ENCODE data around the gene MAN1A1.

The MAN1A1 gene

GRCh38 chr6:119267126-119267905, 82.2 kb downstream of the MAN1A1 start:
- DNase-seq: no peak

GRCh38 chr6:119264854-119265397, 84.6 kb downstream of the MAN1A1 start:
- no peak for DNase-seq

- DNase-seq: no peak
Observed at GRCh38 chr6:119262612-119263011, 86.9 kb downstream of the MAN1A1 start.

- DNase-seq: no peak
Observed at GRCh38 chr6:119261944-119262284, 87.6 kb downstream of the MAN1A1 start.

GRCh38 chr6:119259027-119259426, 90.5 kb downstream of the MAN1A1 start:
- no peak for DNase-seq

- DNase-seq: no peak
Observed at GRCh38 chr6:119257726-119258125, 91.8 kb downstream of the MAN1A1 start.

GRCh38 chr6:119256978-119257462, 92.5 kb downstream of the MAN1A1 start:
- DNase-seq: no peak

- DNase-seq: no peak
Observed at GRCh38 chr6:119256392-119256791, 93.2 kb downstream of the MAN1A1 start.

GRCh38 chr6:119255492-119255891, 94.1 kb downstream of the MAN1A1 start:
- no peak for DNase-seq

- no peak for DNase-seq
Observed at GRCh38 chr6:119250036-119250435, 99.5 kb downstream of the MAN1A1 start.

- DNase-seq: no peak
Observed at GRCh38 chr6:119249319-119249718, 100.2 kb downstream of the MAN1A1 start.

- DNase-seq: no peak
Observed at GRCh38 chr6:119247504-119247903, 102.1 kb downstream of the MAN1A1 start.

- DNase-seq: no peak
Observed at GRCh38 chr6:119243657-119244056, 105.9 kb downstream of the MAN1A1 start.

- no peak for DNase-seq
Observed at GRCh38 chr6:119243037-119243436, 106.5 kb downstream of the MAN1A1 start.

GRCh38 chr6:119241540-119242309, 107.8 kb downstream of the MAN1A1 start:
- no peak for DNase-seq

- no peak for DNase-seq
Observed at GRCh38 chr6:119241111-119241465, 108.5 kb downstream of the MAN1A1 start.

- no peak for DNase-seq
Observed at GRCh38 chr6:119240257-119241110, 109.1 kb downstream of the MAN1A1 start.

- no peak for DNase-seq
Observed at GRCh38 chr6:119237177-119237715, 112.3 kb downstream of the MAN1A1 start.

- no peak for DNase-seq
Observed at GRCh38 chr6:119234941-119235340, 114.6 kb downstream of the MAN1A1 start.

GRCh38 chr6:119234457-119234856, 115.1 kb downstream of the MAN1A1 start:
- no peak for DNase-seq

- no peak for DNase-seq
Observed at GRCh38 chr6:119233312-119233984, 116.1 kb downstream of the MAN1A1 start.

GRCh38 chr6:119231394-119231793, 118.2 kb downstream of the MAN1A1 start:
- no peak for DNase-seq
